Gastroesophageal sphincter (tissue), 3 donors: ENCODE results near the gene PRICKLE4.

Experiments
- CTCF ChIP-seq, 4 experiments: fragments of 200-600 bp in 2 of 4; fragments of 450-650 bp in 2 of 4; sonication (generic) in 1 of 4; IDR thresholded peaks; one replicate each; pipeline ENCODE4 v1.5.1; 2017 to 2019; ENCODE audit warnings: antibody characterized with exemption in 4 of 4, mild to moderate bottlenecking in 2 of 4, moderate library complexity in 2 of 4
- EP300 ChIP-seq: sonication (generic); formaldehyde crosslinking; IDR thresholded peaks from one replicate; pipeline ENCODE4 v1.6.1; 2017; ENCODE audit warnings: antibody characterized with exemption, mild to moderate bottlenecking
- POLR2A ChIP-seq, 2 donors: fragments of 450-650 bp; IDR thresholded peaks; one replicate each; pipeline ENCODE4 v1.6.1; 2017; ENCODE audit warnings: antibody characterized with exemption in 2 of 2, mild to moderate bottlenecking in 2 of 2, moderate library complexity in 1 of 2
- POLR2AphosphoS5 ChIP-seq: sonication (generic); formaldehyde crosslinking; IDR thresholded peaks from one replicate; pipeline ENCODE4 v1.6.1; 2017; ENCODE audit warnings: antibody characterized with exemption

- TF ChIP-seq CTCF (IDR thresholded peaks at IDR 0.05) (no peak), EP300 (no peak), POLR2A (IDR thresholded peaks at IDR 0.05) (no peak), POLR2AphosphoS5 (no peak)
These were observed 15.9 kb downstream of the PRICKLE4 start for GRCh38 chr6:41796474-41796873.
